IPS DF 4.7 (cell line): ENCODE results near the gene DNASE1L2.
"Not testable (repeated sequence)": the region's sequence is repeated elsewhere in the genome, so short reads cannot be mapped to it uniquely, and the experiment has no call there.

Experiments
- DNase-seq: peaks from one replicate; pipeline ENCODE4 v3.0.0-alpha.2; 2013; ENCODE audit warnings: low spot score; ENCODE audit errors: extremely low read depth

The DNASE1L2 gene

GRCh38 chr16:2267505-2267912 lies 31.3 kb downstream of the DNASE1L2 start:
- not testable (repeated sequence) for DNase-seq

- DNase-seq = peak; percentile 79
These were observed 31.8 kb downstream of the DNASE1L2 start, which contains the start of gene RNPS1 for GRCh38 chr16:2267913-2268666. Gene RNPS1, minus strand, starts transcription at chr16:2268126. Its CDS starts 3,483 bp downstream, at chr16:2264643.

GRCh38 chr16:2270070-2270462 lies 33.8 kb downstream of the DNASE1L2 start:
- DNase-seq = no peak

GRCh38 chr16:2270588-2271470 lies 34.6 kb downstream of the DNASE1L2 start:
- DNase-seq = no peak

- DNase-seq = no peak
These were observed 35.7 kb downstream of the DNASE1L2 start for GRCh38 chr16:2271848-2272461.

- no peak for DNase-seq
These were observed 37.2 kb downstream of the DNASE1L2 start for GRCh38 chr16:2273484-2273883.

GRCh38 chr16:2273931-2274330 lies 37.7 kb downstream of the DNASE1L2 start:
- DNase-seq = no peak

GRCh38 chr16:2275476-2276367 lies 39.5 kb downstream of the DNASE1L2 start:
- DNase-seq = no peak

GRCh38 chr16:2276368-2277195 lies 40.3 kb downstream of the DNASE1L2 start:
- DNase-seq = no peak

GRCh38 chr16:2277466-2278271 lies 41.4 kb downstream of the DNASE1L2 start:
- DNase-seq = no peak

GRCh38 chr16:2278272-2278608 lies 42.0 kb downstream of the DNASE1L2 start:
- DNase-seq = no peak

- no peak for DNase-seq
These were observed 42.9 kb downstream of the DNASE1L2 start for GRCh38 chr16:2278956-2279800.

- no peak for DNase-seq
These were observed 44.2 kb downstream of the DNASE1L2 start for GRCh38 chr16:2280461-2280860.

GRCh38 chr16:2280981-2281542 lies 44.8 kb downstream of the DNASE1L2 start:
- DNase-seq = no peak

GRCh38 chr16:2282262-2282661 lies 46.0 kb downstream of the DNASE1L2 start:
- DNase-seq = no peak

- no peak for DNase-seq
These were observed 46.8 kb downstream of the DNASE1L2 start for GRCh38 chr16:2282866-2283555.

- DNase-seq = no peak
These were observed 47.9 kb downstream of the DNASE1L2 start for GRCh38 chr16:2284001-2284770.
